Glutamatergic neuron (in vitro differentiated cells): ENCODE measurements around the gene PCNX2. TPM values are rescaled to one million over a fixed set of nuclear protein-coding genes. Genes with fewer than 3 reads are reported as not detected.
A peak's percentile ranks its signal among the peaks of the same experiment; 100 is the strongest.

Experiments
- DNase-seq: peaks from one replicate; pipeline ENCODE4 v3.0.0; 2022
- H3K27ac Mint-ChIP-seq: one replicate; pipeline ENCODE4 v1.8.0; 2020; ENCODE audit warnings: mild to moderate bottlenecking, mixed read lengths, inconsistent platforms; ENCODE audit not compliant: unreplicated experiment
- H3K27me3 Mint-ChIP-seq: one replicate; pipeline ENCODE4 v1.8.0; 2020; ENCODE audit warnings: mild to moderate bottlenecking, moderate library complexity, mixed read lengths, inconsistent platforms; ENCODE audit not compliant: unreplicated experiment
- H3K36me3 Mint-ChIP-seq: one replicate; pipeline ENCODE4 v1.8.0; 2020; ENCODE audit warnings: mild to moderate bottlenecking, mixed read lengths, inconsistent platforms; ENCODE audit not compliant: unreplicated experiment
- H3K4me1 Mint-ChIP-seq: one replicate; pipeline ENCODE4 v1.8.0; 2020; ENCODE audit warnings: mild to moderate bottlenecking, low read depth, mixed read lengths, inconsistent platforms; ENCODE audit not compliant: unreplicated experiment
- H3K4me3 Mint-ChIP-seq: one replicate; pipeline ENCODE4 v1.8.0; 2020; ENCODE audit warnings: mild to moderate bottlenecking, mixed read lengths, inconsistent platforms; ENCODE audit not compliant: unreplicated experiment
- H3K9me3 Mint-ChIP-seq: one replicate; pipeline ENCODE4 v1.8.0; 2020; ENCODE audit warnings: mild to moderate bottlenecking, moderate library complexity, mixed read lengths, inconsistent platforms; ENCODE audit not compliant: unreplicated experiment
- total RNA-seq: library from RNA; stranded (reverse); fragmentation: NEBNext Ultra II Directional; extraction: Animal tissue kit (Norgen Biotek cat#: 25700); gene quantifications from one replicate; pipeline ENCODE4 v1.2.1, GENCODE V29; 2021; ENCODE audit not compliant: unreplicated experiment
- TF ChIP-seq, protein P1 (sequence below): fragments of 200-600 bp; sonication (generic); IDR thresholded peaks from one replicate; pipeline ENCODE4 v1.5.0; 2021; ENCODE audit not compliant: partially characterized antibody, unreplicated experiment

The PCNX2 gene
- total RNA-seq, 1 donor from 2014 or later = 44.5 TPM

DNA sequence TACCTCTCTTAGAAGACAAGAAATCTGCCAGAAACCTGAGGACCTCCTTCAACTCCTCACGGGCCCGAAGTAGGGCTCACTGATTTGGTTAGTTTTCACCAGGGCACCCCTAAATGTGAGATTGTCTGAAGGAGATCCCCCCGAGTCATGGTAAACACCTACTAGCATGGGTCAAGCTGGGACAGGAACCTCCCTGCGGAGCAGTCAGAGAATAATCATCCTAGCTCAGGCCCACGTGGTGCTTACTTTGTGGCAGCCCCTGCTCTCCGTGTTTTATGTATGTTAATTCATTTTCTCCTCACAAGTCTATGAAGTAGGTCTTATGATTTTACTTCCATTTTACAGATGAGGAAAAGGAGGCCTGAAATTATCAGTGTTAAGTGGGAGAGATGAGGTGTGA is 206.9 kb downstream of the PCNX2 start:
- no peaks in the 10 kb centered on the region for H3K36me3 Mint-ChIP-seq
- no peak overlapping the region for H3K27ac Mint-ChIP-seq
- H3K4me3 Mint-ChIP-seq = no peak overlapping the region
- TF ChIP-seq, protein P1, sequence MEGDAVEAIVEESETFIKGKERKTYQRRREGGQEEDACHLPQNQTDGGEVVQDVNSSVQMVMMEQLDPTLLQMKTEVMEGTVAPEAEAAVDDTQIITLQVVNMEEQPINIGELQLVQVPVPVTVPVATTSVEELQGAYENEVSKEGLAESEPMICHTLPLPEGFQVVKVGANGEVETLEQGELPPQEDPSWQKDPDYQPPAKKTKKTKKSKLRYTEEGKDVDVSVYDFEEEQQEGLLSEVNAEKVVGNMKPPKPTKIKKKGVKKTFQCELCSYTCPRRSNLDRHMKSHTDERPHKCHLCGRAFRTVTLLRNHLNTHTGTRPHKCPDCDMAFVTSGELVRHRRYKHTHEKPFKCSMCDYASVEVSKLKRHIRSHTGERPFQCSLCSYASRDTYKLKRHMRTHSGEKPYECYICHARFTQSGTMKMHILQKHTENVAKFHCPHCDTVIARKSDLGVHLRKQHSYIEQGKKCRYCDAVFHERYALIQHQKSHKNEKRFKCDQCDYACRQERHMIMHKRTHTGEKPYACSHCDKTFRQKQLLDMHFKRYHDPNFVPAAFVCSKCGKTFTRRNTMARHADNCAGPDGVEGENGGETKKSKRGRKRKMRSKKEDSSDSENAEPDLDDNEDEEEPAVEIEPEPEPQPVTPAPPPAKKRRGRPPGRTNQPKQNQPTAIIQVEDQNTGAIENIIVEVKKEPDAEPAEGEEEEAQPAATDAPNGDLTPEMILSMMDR = no peak
- H3K9me3 Mint-ChIP-seq = peaks cover 2% of the 10 kb centered on the region
- DNase-seq = no peak
- peaks cover 2% of the 10 kb centered on the region for H3K27me3 Mint-ChIP-seq
- peaks cover 26% of the 10 kb centered on the region for H3K4me1 Mint-ChIP-seq

DNA sequence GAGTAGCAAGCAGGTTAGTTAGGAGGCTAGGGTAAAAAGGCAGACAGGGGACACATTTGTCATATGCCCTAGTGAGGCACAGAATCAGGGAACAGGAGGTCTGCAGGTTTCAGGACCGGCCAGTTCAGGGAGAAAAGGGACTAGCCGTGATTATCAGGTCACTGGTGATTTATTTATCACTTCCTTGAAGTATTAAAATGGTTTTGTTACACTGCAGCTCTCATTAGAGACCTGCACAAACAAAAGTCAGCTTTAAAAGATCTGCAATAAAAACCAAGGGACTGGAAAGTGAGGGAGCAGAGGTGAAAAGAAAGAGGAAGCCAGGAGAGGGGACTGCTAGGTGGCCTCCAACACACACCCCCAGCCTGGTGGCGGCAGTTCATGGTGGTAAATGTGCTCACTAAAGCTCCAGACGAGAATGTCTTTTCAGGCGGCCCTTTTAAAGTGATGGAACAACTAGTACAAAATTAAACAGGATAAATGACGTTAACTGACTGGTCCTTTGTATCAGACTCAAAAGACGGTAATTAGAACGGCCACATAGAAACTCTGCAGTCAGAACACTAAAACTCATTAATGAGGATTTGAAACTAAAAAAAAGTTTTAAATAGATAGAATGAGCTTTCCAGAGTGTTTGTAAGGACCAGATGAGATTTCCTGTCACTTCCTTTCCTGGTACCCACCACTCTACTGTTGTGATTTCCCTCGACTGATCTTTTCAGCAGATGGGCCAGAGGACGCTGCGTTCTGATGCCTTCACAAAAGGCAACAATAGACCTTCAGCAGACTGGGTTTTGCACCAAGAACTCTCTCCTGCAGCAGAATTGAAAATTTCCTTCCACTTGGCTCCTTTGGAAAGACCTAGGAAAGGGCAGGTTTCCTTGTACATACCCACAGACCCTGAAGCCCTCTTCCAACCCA is 208.3 kb downstream of the PCNX2 start:
- Mint-ChIP-seq H3K36me3 (no peaks in the 10 kb centered on the region), H3K4me1 (peaks cover 25% of the 10 kb centered on the region), H3K9me3 (peaks cover 5% of the 10 kb centered on the region), H3K27me3 (peaks cover 2% of the 10 kb centered on the region), H3K4me3 (no peak overlapping the region), H3K27ac (no peak overlapping the region)
- TF ChIP-seq, protein P1 = no peak
- no peak for DNase-seq

DNA sequence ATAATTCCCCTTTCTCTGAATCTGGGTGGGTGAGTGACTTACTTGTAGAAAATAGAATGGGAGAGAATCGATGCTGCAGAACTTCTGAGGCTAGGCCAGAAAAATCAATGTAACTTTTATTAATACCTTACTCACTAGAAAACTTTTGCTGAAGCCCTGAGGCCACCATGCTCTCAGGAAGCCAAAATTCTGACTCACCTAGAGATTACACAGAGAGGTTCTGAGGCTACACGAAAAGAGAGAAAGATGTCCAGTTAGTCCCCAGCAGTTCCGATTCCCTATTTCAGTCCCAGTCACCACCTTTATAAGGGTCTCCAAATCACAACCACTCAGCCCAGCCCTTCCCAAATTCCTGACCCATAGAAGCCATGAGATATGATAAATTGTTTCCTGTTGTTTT is 210.0 kb downstream of the PCNX2 start:
- H3K36me3 Mint-ChIP-seq = no peaks in the 10 kb centered on the region
- H3K9me3 Mint-ChIP-seq = peaks cover 5% of the 10 kb centered on the region
- peaks cover 25% of the 10 kb centered on the region for H3K4me1 Mint-ChIP-seq
- TF ChIP-seq, protein P1 = no peak
- H3K27me3 Mint-ChIP-seq = peaks cover 2% of the 10 kb centered on the region
- H3K4me3 Mint-ChIP-seq = no peak overlapping the region
- no peak for DNase-seq
- no peak overlapping the region for H3K27ac Mint-ChIP-seq

DNA sequence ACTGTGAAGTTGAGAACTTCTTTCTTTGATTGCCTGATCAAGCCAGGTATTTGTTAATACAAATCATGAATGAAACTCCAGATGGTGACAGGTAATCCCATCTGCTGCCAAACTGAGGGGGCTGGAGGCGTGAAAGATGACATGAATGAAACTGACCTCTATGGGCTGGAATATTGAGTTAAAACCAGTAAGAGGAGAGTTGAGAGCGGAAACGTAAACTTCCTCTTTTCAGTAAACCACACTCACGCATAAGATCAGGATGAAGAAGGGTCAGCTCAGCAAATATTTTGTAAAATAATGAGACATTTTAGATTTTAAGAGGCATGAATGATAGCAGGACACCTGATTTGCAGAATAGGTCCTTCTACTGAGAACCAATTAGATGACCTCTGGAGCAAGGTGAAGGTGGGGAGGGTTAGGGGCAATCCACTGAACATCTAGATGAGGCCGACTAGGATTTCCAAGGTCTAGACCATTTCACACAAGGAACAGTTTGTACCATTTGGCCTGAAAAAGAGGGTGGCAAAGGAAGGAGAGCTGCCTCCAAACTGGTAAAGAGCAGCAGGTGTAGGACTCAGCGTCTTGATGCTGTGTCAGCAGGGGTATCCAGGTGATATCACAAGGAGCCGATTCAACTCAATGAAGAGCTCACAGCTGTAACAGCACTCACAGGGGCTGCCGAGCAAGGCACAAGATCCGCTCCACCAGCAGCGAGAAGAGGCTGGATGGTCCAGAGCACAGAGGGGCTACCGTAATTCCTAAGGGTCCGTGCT is 212.6 kb downstream of the PCNX2 start:
- TF ChIP-seq, protein P1 = no peak
- Mint-ChIP-seq H3K9me3 (peaks cover 5% of the 10 kb centered on the region), H3K4me1 (peaks cover 31% of the 10 kb centered on the region), H3K27me3 (peaks cover 4% of the 10 kb centered on the region), H3K36me3 (no peaks in the 10 kb centered on the region), H3K4me3 (peak overlapping the region; percentile 68), H3K27ac (peak overlapping the region; percentile 86)
- no peak for DNase-seq
